Measurements from ENCODE around the gene CLEC4E.
"Not testable (repeated sequence)": the region's sequence is repeated elsewhere in the genome, so short reads cannot be mapped to it uniquely, and the experiment has no call there.

CLEC4E gene

GRCh38 chr12:8540831-8541230 is at the start of gene CLEC4E:
TSS of gene CLEC4E (minus strand) at chr12:8540905. CDS start at chr12:8540797, 108 bp downstream.
- DNase-seq (ENCODE audit: low read depth in 3 of 3) = not testable (repeated sequence)

GRCh38 chr12:8589679-8590078 is 49.0 kb upstream of the CLEC4E start:
- DNase-seq (ENCODE audit: low read depth in 3 of 3) = no peak

GRCh38 chr12:8584478-8584877 is 43.8 kb upstream of the CLEC4E start:
- DNase-seq (ENCODE audit: low read depth in 3 of 3) = not testable (repeated sequence)

GRCh38 chr12:8584004-8584403 is 43.3 kb upstream of the CLEC4E start:
- no peak for DNase-seq (ENCODE audit: low read depth in 3 of 3)

- DNase-seq (ENCODE audit: low read depth in 3 of 3) = no peak
These were observed 40.5 kb upstream of the CLEC4E start for GRCh38 chr12:8581098-8581784.

- no peak for DNase-seq (ENCODE audit: low read depth in 3 of 3)
These were observed 37.2 kb upstream of the CLEC4E start for GRCh38 chr12:8577879-8578278.

- no peak for DNase-seq (ENCODE audit: low read depth in 3 of 3)
These were observed 31.8 kb upstream of the CLEC4E start for GRCh38 chr12:8572507-8572906.

GRCh38 chr12:8566525-8566924 is 25.8 kb upstream of the CLEC4E start:
- DNase-seq (ENCODE audit: low read depth in 3 of 3) = no peak

- DNase-seq (ENCODE audit: low read depth in 3 of 3) = not testable (repeated sequence)
These were observed 25.3 kb upstream of the CLEC4E start for GRCh38 chr12:8566052-8566451.

- no peak for DNase-seq (ENCODE audit: low read depth in 3 of 3)
These were observed 24.0 kb upstream of the CLEC4E start for GRCh38 chr12:8564656-8565055.

GRCh38 chr12:8563356-8563755 is 22.7 kb upstream of the CLEC4E start:
- no peak for DNase-seq (ENCODE audit: low read depth in 3 of 3)

- no peak for DNase-seq (ENCODE audit: low read depth in 3 of 3)
These were observed 21.6 kb upstream of the CLEC4E start for GRCh38 chr12:8562310-8562709.

GRCh38 chr12:8561011-8561410 is 20.3 kb upstream of the CLEC4E start:
- DNase-seq (ENCODE audit: low read depth in 3 of 3) = no peak

- no peak for DNase-seq (ENCODE audit: low read depth in 3 of 3)
These were observed 19.0 kb upstream of the CLEC4E start for GRCh38 chr12:8559676-8560075.

- DNase-seq (ENCODE audit: low read depth in 3 of 3) = no peak
These were observed 15.9 kb upstream of the CLEC4E start for GRCh38 chr12:8556531-8557097.

GRCh38 chr12:8554451-8555195 is 13.9 kb upstream of the CLEC4E start:
- DNase-seq (ENCODE audit: low read depth in 3 of 3) = no peak

- no peak for DNase-seq (ENCODE audit: low read depth in 3 of 3)
These were observed 12.5 kb upstream of the CLEC4E start for GRCh38 chr12:8553088-8553627.

- no peak for DNase-seq (ENCODE audit: low read depth in 3 of 3)
These were observed 8.7 kb upstream of the CLEC4E start for GRCh38 chr12:8549381-8549780.

- DNase-seq (ENCODE audit: low read depth in 3 of 3) = no peak
These were observed 7.5 kb upstream of the CLEC4E start for GRCh38 chr12:8548192-8548591.

- no peak for DNase-seq (ENCODE audit: low read depth in 3 of 3)
These were observed 6.9 kb upstream of the CLEC4E start for GRCh38 chr12:8547645-8548044.

GRCh38 chr12:8546591-8546990 is 5.9 kb upstream of the CLEC4E start:
- DNase-seq (ENCODE audit: low read depth in 3 of 3) = no peak

GRCh38 chr12:8544295-8544694 is 3.6 kb upstream of the CLEC4E start:
- peak; percentile 48 to 65 (median 56) for DNase-seq (ENCODE audit: low read depth in 3 of 3)

- DNase-seq (ENCODE audit: low read depth in 3 of 3) = no peak
These were observed 857 bp upstream of the CLEC4E start for GRCh38 chr12:8541562-8541961.

All from stimulated activated CD4-positive, alpha-beta T cell treated with anti-CD3 and anti-CD28 coated beads, TNF-alpha, amount 100 ng/mL, for 24 hours (primary cell).